HCT116 (cell line): ENCODE measurements around the gene ZCCHC10. TPM values are rescaled to one million over a fixed set of nuclear protein-coding genes. Genes with fewer than 3 reads are reported as not detected.
A peak's percentile ranks its signal among the peaks of the same experiment; 100 is the strongest.

ENCODE experiments used
- ATAC-seq: fragments of 200-7000 bp; cut with Tn5 transposase; 2 replicates; pipeline ENCODE4 v1.9.1; 2020; ENCODE audit warnings: mild to moderate bottlenecking, moderate library complexity
- BruUV-seq: library from RNA; stranded (reverse); fragments of 400-500 nt; replicated peaks from 2 replicates; lab custom pipeline; 2021; lab: Mats Ljungman, UMichigan
- CTCF ChIA-PET: fragments of 300-600 bp; sonication (Branson Sonifier 250); formaldehyde crosslinking; loops from one replicate; lab custom pipeline; 2021; ENCODE audit warnings: antibody characterized with exemption; lab: Charles Lee
- POLR2A ChIA-PET: fragments of 300-600, 350-600 bp; sonication (Branson Sonifier 250); formaldehyde crosslinking; loops from one replicate; lab custom pipeline; 2021; ENCODE audit warnings: antibody characterized with exemption; lab: Charles Lee
- RAD21 ChIA-PET, 2 experiments: fragments of 300-600 bp; sonication (Branson Sonifier 250); formaldehyde crosslinking; loops; one replicate each; lab custom pipeline; 2023; ENCODE audit warnings: low total read pairs in 2 of 2; ENCODE audit not compliant: uncharacterized antibody in 2 of 2, unreplicated experiment in 2 of 2, low non-redundant PET in 1 of 2; lab: Charles Lee
- DNase-seq: peaks from one replicate; pipeline ENCODE4 v3.0.0-alpha.2; 2010; ENCODE audit warnings: low read depth, low spot score
- H2AFZ ChIP-seq: fragments of 200-600 bp; shearing (Covaris generic), sonication (generic); 2 replicates; pipeline ENCODE4 v1.6.1; 2017; ENCODE audit warnings: low read depth, mixed run types, mixed read lengths, antibody characterized with exemption, low read length; ENCODE audit not compliant: poor library complexity, severe bottlenecking
- H3K27ac ChIP-seq: 2 replicates; pipeline ENCODE4 v1.5.1; 2012; ENCODE audit warnings: low read depth, low read length
- H3K27me3 ChIP-seq: fragments of 200-600 bp; sonication (generic); 2 replicates; pipeline ENCODE4 v1.6.1; 2016; ENCODE audit warnings: mixed run types, low read length, mixed read lengths; ENCODE audit not compliant: insufficient read depth
- H3K36me3 ChIP-seq, 2 experiments: fragments of 200-500 bp in 1 of 2; fragments of 200-600 bp in 1 of 2; sonication (Bioruptor generic) in 1 of 2; sonication (generic) in 1 of 2; 2 replicates each; pipeline versions ENCODE4 v1.5.1 to v1.6.1; 2014 to 2016; ENCODE audit warnings: low read length in 2 of 2, inconsistent platforms in 1 of 2, mixed read lengths in 1 of 2, mixed run types in 1 of 2; ENCODE audit not compliant: insufficient read depth in 2 of 2, control insufficient read depth in 1 of 2
- H3K4me1 ChIP-seq, 2 experiments: fragments of 200-600 bp in 1 of 2; sonication (generic) in 1 of 2; 2 replicates each; pipeline versions ENCODE4 v1.5.1 to v1.6.1; 2012 to 2017; ENCODE audit warnings: low read length in 2 of 2, inconsistent platforms in 1 of 2, mild to moderate bottlenecking in 1 of 2, mixed read lengths in 1 of 2, mixed run types in 1 of 2, moderate library complexity in 1 of 2; ENCODE audit not compliant: insufficient read depth in 2 of 2, control insufficient read depth in 1 of 2
- H3K4me2 ChIP-seq: fragments of 200-600 bp; sonication (generic); 2 replicates; pipeline ENCODE4 v1.6.1; 2017; ENCODE audit warnings: mixed run types, low read length, mixed read lengths
- H3K4me3 ChIP-seq, 2 experiments: fragments of 200-600 bp in 1 of 2; sonication (generic) in 1 of 2; replicated peaks in 1 of 2; 2 replicates each; pipeline ENCODE4 v1.5.1; 2011 to 2016; ENCODE audit warnings: low read length in 2 of 2, control low read depth in 1 of 2, low read depth in 1 of 2, mild to moderate bottlenecking in 1 of 2, mixed read lengths in 1 of 2, mixed run types in 1 of 2
- H3K79me2 ChIP-seq: fragments of 200-600 bp; sonication (generic); 2 replicates; pipeline ENCODE4 v1.6.1; 2017; ENCODE audit warnings: mild to moderate bottlenecking, mixed run types, low read length, moderate library complexity, mixed read lengths; ENCODE audit not compliant: insufficient read depth
- H3K9ac ChIP-seq: fragments of 200-600 bp; sonication (generic); 2 replicates; pipeline ENCODE4 v1.6.1; 2016; ENCODE audit warnings: low read length, mixed read lengths
- H3K9me2 ChIP-seq: fragments of 200-600 bp; sonication (generic), shearing (Covaris generic); 2 replicates; pipeline ENCODE4 v1.6.1; 2017; ENCODE audit warnings: mixed run types, mild to moderate bottlenecking, moderate library complexity; ENCODE audit not compliant: insufficient read depth
- H3K9me3 ChIP-seq, 2 experiments: fragments of 200-500 bp in 1 of 2; fragments of 200-600 bp in 1 of 2; sonication (Bioruptor generic) in 1 of 2; sonication (generic) in 1 of 2; 2 replicates each; pipeline ENCODE4 v1.6.1; 2014 to 2017; ENCODE audit warnings: low read length in 2 of 2, mixed read lengths in 2 of 2, inconsistent platforms in 1 of 2, low read depth in 1 of 2, mild to moderate bottlenecking in 1 of 2, mixed run types in 1 of 2, moderate library complexity in 1 of 2; ENCODE audit not compliant: control insufficient read depth in 1 of 2, insufficient read depth in 1 of 2
- H4K20me1 ChIP-seq: fragments of 200-600 bp; sonication (generic), shearing (Covaris generic); 2 replicates; pipeline ENCODE4 v1.6.1; 2017; ENCODE audit warnings: mixed run types, mild to moderate bottlenecking, moderate library complexity; ENCODE audit not compliant: insufficient read depth
- CBX3 ChIP-seq: IDR thresholded peaks from 2 replicates; pipeline ENCODE4 v1.6.1; 2012; ENCODE audit warnings: low read depth
- CEBPB ChIP-seq: IDR thresholded peaks from 2 replicates; pipeline ENCODE4 v1.6.1; 2012; ENCODE audit warnings: low read depth
- EZH2phosphoT487 ChIP-seq: fragments of 200-600 bp; IDR thresholded peaks from 2 replicates; pipeline ENCODE4 v1.6.1; 2018; ENCODE audit warnings: antibody characterized with exemption, borderline replicate concordance
- FOSL1 ChIP-seq: IDR thresholded peaks from 2 replicates; pipeline ENCODE4 v1.6.1; 2012; ENCODE audit warnings: low read depth
- POLR2A ChIP-seq: IDR thresholded peaks from 2 replicates; pipeline ENCODE4 v1.7.0; 2011; ENCODE audit warnings: borderline replicate concordance; ENCODE audit not compliant: insufficient read depth, insufficient read length; ENCODE audit errors: extremely low read depth
- POLR2AphosphoS5 ChIP-seq: IDR thresholded peaks from 2 replicates; pipeline ENCODE4 v1.6.1; 2011; ENCODE audit warnings: mild to moderate bottlenecking, low read depth, low read length, moderate library complexity
- SIN3A ChIP-seq: IDR thresholded peaks from 2 replicates; pipeline ENCODE4 v1.6.1; 2012; ENCODE audit warnings: low read depth
- SP1 ChIP-seq: IDR thresholded peaks from 2 replicates; pipeline ENCODE4 v1.6.1; 2012; ENCODE audit warnings: low read depth
- YY1 ChIP-seq: IDR thresholded peaks from 2 replicates; pipeline ENCODE4 v1.6.1; 2011; ENCODE audit warnings: low read length, low read depth, moderate library complexity, mild to moderate bottlenecking; ENCODE audit not compliant: insufficient replicate concordance; ENCODE audit errors: extremely low read depth
- ZFX ChIP-seq: fragments of 450-650 bp; IDR thresholded peaks from 2 replicates; pipeline ENCODE4 v1.6.1; 2017
- ZNF274 ChIP-seq: fragments of 200-500 bp; sonication (Bioruptor generic); IDR thresholded peaks from 2 replicates; pipeline ENCODE4 v1.6.1; 2014; ENCODE audit warnings: mild to moderate bottlenecking, low read depth, low read length, inconsistent platforms
- intact Hi-C: fragments of 100-400 bp; cut with micrococcal nuclease; formaldehyde crosslinking; loops from 2 replicates; pipeline ENCODE4 v1.10.0; 2022
- total RNA-seq: library from RNA; stranded (reverse); gene quantifications from one replicate; pipeline ENCODE4 v1.2.1, GENCODE V29; 2021; ENCODE audit not compliant: unreplicated experiment
- TF ChIP-seq, protein P1 (sequence below): IDR thresholded peaks from 2 replicates; pipeline ENCODE4 v1.6.1; 2012
- TF ChIP-seq, protein P2 (sequence below): IDR thresholded peaks from 2 replicates; pipeline ENCODE4 v1.6.1; 2012; ENCODE audit warnings: low read depth
- TF ChIP-seq, protein P3 (sequence below), 3 experiments: fragments of 200-600 bp in 1 of 3; sonication (generic) in 1 of 3; IDR thresholded peaks in 2 of 3; conservative IDR thresholded peaks in 1 of 3; 2 replicates each; pipeline ENCODE4 v1.5.1; 2012 to 2017; ENCODE audit warnings: low read depth in 2 of 3, low read length in 2 of 3, antibody characterized with exemption in 1 of 3, borderline replicate concordance in 1 of 3, control low read depth in 1 of 3, mild to moderate bottlenecking in 1 of 3, mixed read lengths in 1 of 3, mixed run types in 1 of 3, moderate library complexity in 1 of 3; ENCODE audit not compliant: insufficient read depth in 1 of 3

The ZCCHC10 gene
- total RNA-seq, 1 experiment from 2014 or later = 19.2 TPM

DNA sequence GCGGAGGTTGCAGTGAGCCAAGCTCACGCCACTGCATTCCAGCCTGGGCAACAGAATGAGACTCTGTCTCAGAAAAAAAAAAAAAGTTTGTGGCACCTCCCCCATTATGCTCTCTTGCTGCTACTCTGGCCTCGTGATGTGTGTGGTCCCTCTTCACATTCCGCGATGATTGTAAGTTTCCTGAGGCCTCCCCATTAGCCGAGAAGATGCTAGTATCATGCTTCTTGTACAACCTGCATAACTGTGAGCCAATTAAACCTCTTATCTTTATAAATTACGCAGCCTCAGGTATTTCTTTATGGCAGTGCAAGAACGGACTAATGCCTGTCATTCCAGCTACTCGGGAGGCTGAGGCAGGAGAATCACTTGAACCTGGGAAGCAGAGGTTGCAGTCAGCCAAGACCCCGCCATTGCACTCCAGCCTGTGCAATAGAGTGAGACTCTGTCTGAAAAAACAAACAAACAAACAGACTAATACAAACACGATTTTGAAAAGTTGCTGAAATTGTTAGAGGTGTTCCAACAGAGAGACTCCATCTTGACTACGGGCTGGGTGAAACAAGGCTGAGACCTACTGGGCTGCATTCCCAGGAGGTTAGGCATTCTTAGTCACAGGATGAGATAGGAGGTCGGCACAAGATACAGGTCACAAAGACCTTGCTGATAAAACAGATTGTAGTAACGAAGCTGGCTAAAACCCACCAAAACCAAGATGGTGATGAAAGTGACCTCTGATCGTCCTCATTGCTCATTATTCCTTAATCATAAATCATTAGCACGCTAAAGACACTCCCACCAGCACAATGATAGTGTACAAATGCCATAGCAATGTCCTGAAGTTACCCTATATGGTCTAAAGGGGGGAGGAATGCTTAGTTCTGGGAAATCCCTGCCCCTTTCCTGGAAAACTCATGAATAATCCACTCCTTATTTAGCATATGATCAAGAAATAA is 54.6 kb downstream of the ZCCHC10 start:
- H3K27me3 ChIP-seq = no peaks in the 10 kb centered on the region
- no peak overlapping the region for H3K27ac ChIP-seq
- no peaks in the 10 kb centered on the region for H4K20me1 ChIP-seq
- ATAC-seq (peak; percentile 67), DNase-seq (no peak)
- H2AFZ ChIP-seq = peak overlapping the region; percentile 54
- TF ChIP-seq ZFX (no peak), POLR2AphosphoS5 (no peak), ZNF274 (no peak), FOSL1 (no peak), CBX3 (no peak), EZH2phosphoT487 (no peak)
- TF ChIP-seq, protein P1, sequence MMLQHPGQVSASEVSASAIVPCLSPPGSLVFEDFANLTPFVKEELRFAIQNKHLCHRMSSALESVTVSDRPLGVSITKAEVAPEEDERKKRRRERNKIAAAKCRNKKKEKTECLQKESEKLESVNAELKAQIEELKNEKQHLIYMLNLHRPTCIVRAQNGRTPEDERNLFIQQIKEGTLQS = no peak
- peak overlapping the region; percentile 42 for H3K4me2 ChIP-seq
- H3K9me2 ChIP-seq = no peaks in the 10 kb centered on the region
- ChIA-PET POLR2A (no interaction called here), RAD21 (no interaction called here), CTCF (no interaction called here)
- no peak overlapping the region for H3K4me3 ChIP-seq
- peaks cover 0 to 16% of the 10 kb centered on the region in 2 experiments; a peak in 2 of 4 replicates for H3K4me1 ChIP-seq
- intact Hi-C loops = no loop called here
- no peaks in the 10 kb centered on the region for H3K36me3 ChIP-seq
- no peaks in the 10 kb centered on the region for H3K9me3 ChIP-seq
- H3K9ac ChIP-seq = no peak overlapping the region
- no peaks in the 10 kb centered on the region for H3K79me2 ChIP-seq
- no TSS peak for BruUV-seq

DNA sequence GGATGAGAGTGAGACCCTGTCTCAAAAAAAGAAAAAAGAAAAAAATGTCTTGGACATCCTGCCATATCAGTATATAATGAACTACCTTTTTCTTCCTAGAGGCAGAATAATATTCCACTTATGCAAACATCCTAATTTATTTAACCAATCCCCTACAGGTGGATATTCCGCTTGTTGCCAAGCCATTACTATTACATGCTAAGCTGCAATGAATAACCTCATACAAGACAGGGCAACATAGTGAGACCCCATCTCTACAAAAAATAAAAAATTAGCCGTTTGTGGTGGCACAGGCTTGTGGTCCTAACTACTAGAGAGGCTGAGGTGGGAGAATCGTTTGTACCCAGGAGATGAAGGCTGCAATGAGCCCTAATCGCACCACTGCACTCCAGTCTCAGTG is 61.2 kb downstream of the ZCCHC10 start:
- intact Hi-C loops = no loop called here
- H3K27ac ChIP-seq = no peak overlapping the region
- ATAC-seq (no peak), DNase-seq (no peak)
- H3K4me3 ChIP-seq = no peak overlapping the region
- no peaks in the 10 kb centered on the region for H3K27me3 ChIP-seq
- H3K9ac ChIP-seq = no peak overlapping the region
- no peak overlapping the region for H2AFZ ChIP-seq
- H4K20me1 ChIP-seq = no peaks in the 10 kb centered on the region; the same call in 1 of the 2 replicates
- H3K79me2 ChIP-seq = peaks cover 32% of the 10 kb centered on the region
- H3K4me2 ChIP-seq = no peak overlapping the region
- ChIA-PET RAD21 (interaction anchor here in 1 of 2 experiments (0.6 kb wide), 1 partner anchor 37 kb away, joined by 4 read pairs; no protein-coding TSS in a partner anchor), POLR2A (no interaction called here), CTCF (no interaction called here)
- H3K9me3 ChIP-seq = no peaks in the 10 kb centered on the region
- peaks cover 10 to 25% of the 10 kb centered on the region in 2 experiments for H3K4me1 ChIP-seq
- peaks cover 0 to 6% of the 10 kb centered on the region in 2 experiments; a peak in 1 of 4 replicates for H3K36me3 ChIP-seq
- no TSS peak for BruUV-seq
- no peaks in the 10 kb centered on the region for H3K9me2 ChIP-seq
- TF ChIP-seq POLR2A = no peak
- no peak for TF ChIP-seq SP1
- TF ChIP-seq YY1 = no peak
- TF ChIP-seq SIN3A = no peak
- TF ChIP-seq, protein P2, sequence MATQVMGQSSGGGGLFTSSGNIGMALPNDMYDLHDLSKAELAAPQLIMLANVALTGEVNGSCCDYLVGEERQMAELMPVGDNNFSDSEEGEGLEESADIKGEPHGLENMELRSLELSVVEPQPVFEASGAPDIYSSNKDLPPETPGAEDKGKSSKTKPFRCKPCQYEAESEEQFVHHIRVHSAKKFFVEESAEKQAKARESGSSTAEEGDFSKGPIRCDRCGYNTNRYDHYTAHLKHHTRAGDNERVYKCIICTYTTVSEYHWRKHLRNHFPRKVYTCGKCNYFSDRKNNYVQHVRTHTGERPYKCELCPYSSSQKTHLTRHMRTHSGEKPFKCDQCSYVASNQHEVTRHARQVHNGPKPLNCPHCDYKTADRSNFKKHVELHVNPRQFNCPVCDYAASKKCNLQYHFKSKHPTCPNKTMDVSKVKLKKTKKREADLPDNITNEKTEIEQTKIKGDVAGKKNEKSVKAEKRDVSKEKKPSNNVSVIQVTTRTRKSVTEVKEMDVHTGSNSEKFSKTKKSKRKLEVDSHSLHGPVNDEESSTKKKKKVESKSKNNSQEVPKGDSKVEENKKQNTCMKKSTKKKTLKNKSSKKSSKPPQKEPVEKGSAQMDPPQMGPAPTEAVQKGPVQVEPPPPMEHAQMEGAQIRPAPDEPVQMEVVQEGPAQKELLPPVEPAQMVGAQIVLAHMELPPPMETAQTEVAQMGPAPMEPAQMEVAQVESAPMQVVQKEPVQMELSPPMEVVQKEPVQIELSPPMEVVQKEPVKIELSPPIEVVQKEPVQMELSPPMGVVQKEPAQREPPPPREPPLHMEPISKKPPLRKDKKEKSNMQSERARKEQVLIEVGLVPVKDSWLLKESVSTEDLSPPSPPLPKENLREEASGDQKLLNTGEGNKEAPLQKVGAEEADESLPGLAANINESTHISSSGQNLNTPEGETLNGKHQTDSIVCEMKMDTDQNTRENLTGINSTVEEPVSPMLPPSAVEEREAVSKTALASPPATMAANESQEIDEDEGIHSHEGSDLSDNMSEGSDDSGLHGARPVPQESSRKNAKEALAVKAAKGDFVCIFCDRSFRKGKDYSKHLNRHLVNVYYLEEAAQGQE = no peak
- no peak for TF ChIP-seq ZFX
- TF ChIP-seq, protein P3, sequence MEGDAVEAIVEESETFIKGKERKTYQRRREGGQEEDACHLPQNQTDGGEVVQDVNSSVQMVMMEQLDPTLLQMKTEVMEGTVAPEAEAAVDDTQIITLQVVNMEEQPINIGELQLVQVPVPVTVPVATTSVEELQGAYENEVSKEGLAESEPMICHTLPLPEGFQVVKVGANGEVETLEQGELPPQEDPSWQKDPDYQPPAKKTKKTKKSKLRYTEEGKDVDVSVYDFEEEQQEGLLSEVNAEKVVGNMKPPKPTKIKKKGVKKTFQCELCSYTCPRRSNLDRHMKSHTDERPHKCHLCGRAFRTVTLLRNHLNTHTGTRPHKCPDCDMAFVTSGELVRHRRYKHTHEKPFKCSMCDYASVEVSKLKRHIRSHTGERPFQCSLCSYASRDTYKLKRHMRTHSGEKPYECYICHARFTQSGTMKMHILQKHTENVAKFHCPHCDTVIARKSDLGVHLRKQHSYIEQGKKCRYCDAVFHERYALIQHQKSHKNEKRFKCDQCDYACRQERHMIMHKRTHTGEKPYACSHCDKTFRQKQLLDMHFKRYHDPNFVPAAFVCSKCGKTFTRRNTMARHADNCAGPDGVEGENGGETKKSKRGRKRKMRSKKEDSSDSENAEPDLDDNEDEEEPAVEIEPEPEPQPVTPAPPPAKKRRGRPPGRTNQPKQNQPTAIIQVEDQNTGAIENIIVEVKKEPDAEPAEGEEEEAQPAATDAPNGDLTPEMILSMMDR (IDR thresholded peaks at IDR 0.05 in 2 of 3, conservative IDR thresholded peaks at IDR 0.05 in 1 of 3; ENCODE audit: borderline replicate concordance in 1 of 3, insufficient read depth in 1 of 3, low read depth in 2 of 3, low read length in 2 of 3) = no peak
- TF ChIP-seq CEBPB = no peak
- TF ChIP-seq ZNF274 = no peak
